Activated CD4-positive, alpha-beta memory T cell treated with anti-CD3 and anti-CD28 coated beads, Interleukin-2, amount 10 ng/mL, durations not matched to agents 7 days and 5 days (primary cell): Measurements from ENCODE around the gene PSMA7. TPM values are rescaled to one million over a fixed set of nuclear protein-coding genes. Genes with fewer than 3 reads are reported as not detected.
"Not testable (repeated sequence)": the region's sequence is repeated elsewhere in the genome, so short reads cannot be mapped to it uniquely, and the experiment has no call there.

Experiments
- CTCF ChIA-PET: fragments of 350-600 bp; sonication (Branson Sonifier 250); formaldehyde crosslinking; loops from one replicate; lab custom pipeline; 2021; ENCODE audit warnings: antibody characterized with exemption, inconsistent platforms; lab: Charles Lee
- POLR2A ChIA-PET: fragments of 350-600 bp; sonication (Branson Sonifier 250); formaldehyde crosslinking; loops from one replicate; lab custom pipeline; 2021; ENCODE audit warnings: antibody characterized with exemption; lab: Charles Lee
- DNase-seq: peaks from one replicate; pipeline ENCODE4 v3.0.0-alpha.2; 2020
- H3K27ac Mint-ChIP-seq: one replicate; pipeline ENCODE4 v1.8.0; 2021; ENCODE audit warnings: mild to moderate bottlenecking, mixed read lengths
- H3K27me3 Mint-ChIP-seq: one replicate; pipeline ENCODE4 v1.8.0; 2021; ENCODE audit warnings: mixed read lengths
- H3K36me3 Mint-ChIP-seq: one replicate; pipeline ENCODE4 v1.8.0; 2021; ENCODE audit warnings: low read depth, mixed read lengths
- H3K4me1 Mint-ChIP-seq: one replicate; pipeline ENCODE4 v1.8.0; 2021; ENCODE audit warnings: mixed read lengths
- H3K4me3 Mint-ChIP-seq: one replicate; pipeline ENCODE4 v1.8.0; 2021; ENCODE audit warnings: mild to moderate bottlenecking, mixed read lengths
- H3K9me3 Mint-ChIP-seq: one replicate; pipeline ENCODE4 v1.8.0; 2021; ENCODE audit warnings: mixed read lengths
- total RNA-seq, 2 experiments: library from RNA; stranded (reverse); gene quantifications; one replicate each; pipeline ENCODE4 v1.2.3, GENCODE V29; 2021

PSMA7 gene
- total RNA-seq, 2 experiments from 2014 or later: 243 to 246 TPM

DNA sequence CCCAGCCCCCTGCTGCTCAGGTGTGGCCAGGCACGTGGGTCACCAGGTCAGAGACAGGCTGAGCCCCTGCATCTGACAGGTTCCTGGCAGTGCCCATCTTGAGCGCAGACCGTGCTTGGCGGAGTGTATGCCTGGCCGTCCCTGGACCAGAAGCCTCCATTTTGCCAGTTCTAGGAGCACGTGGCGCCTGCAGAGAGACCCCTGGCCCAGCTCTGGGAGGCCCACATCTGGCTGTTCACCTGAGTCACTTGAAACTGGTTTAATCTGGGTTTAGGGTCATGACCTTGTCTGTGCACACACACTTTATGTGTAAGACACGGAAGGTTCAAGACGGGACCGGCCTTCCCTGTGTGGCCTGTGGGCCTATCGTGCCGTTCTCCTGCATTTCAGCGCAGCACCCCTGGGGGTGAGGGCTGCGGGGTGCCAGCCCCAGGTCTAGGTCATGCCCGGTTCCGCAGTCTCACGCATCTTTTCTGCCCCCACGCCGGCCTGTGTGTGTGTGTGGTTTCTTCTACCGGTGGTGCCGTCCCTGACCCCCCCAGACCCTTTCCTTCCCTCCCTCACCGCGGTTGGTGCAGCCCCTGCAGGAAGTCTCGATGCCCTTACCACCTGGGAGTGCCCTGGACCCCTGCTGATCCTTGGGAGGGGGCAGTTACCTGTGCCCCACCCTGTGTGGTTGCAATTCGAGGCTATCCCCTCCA is 14.3 kb upstream of the PSMA7 start:
- H3K36me3 Mint-ChIP-seq: peaks cover 50% of the 10 kb centered on the region

DNA sequence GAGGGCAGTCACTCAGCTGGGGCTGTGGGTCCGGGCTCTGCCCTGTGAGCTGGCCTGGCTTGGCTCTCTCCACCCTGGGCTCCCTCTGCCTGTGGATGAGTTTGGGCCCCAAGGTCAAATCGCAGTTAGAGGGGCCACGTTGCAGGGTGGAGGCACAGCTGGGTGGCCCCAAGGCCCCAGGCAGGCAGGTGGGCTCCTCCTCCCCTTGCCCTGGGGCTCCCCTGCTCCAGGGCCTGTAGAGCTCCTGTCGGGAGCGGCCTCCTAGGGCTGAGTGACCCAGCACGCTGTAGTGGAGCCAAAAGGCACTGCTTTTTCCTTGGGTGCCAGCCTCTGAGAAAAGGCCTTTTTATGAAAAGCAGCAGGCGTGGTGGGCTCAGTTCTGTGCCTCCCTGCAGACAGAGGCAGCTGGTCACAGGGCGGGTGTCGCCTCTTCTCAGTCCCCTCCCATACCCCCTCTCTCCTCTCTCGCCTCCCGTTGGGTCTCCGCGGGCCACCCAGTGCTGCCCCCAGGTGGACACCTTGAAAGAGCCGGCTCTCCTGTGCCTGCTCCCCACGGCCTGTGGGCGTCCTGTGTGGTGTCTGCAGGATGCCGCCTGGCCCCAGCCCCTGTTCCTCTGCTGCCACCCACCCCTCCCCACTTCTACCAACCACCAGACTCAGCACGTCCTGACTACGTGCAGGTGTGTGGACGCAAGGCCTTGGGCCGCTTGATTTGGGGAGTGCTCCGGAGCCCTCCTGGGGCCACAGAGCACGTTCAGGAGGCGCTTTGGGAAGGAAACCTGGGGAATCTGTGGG is 13.6 kb upstream of the PSMA7 start:
- ChIA-PET CTCF (interaction anchor here (0.8 kb wide), 1 partner anchor 97 kb away, joined by 3 read pairs; no protein-coding TSS in a partner anchor), POLR2A (interaction anchor here (0.7 kb wide), 1 partner anchor 90 kb away, joined by 3 read pairs; no protein-coding TSS in a partner anchor)
- Mint-ChIP-seq H3K4me1 (peaks cover 21% of the 10 kb centered on the region), H3K9me3 (peaks cover 17% of the 10 kb centered on the region), H3K27me3 (no peaks in the 10 kb centered on the region), H3K36me3 (peaks cover 54% of the 10 kb centered on the region), H3K27ac (no peak overlapping the region), H3K4me3 (no peak overlapping the region)
- DNase-seq: peak; percentile 72

More for the DNA sequence above, 14.3 kb upstream of the PSMA7 start:
- no peak for DNase-seq
- POLR2A ChIA-PET: no interaction called here
- Mint-ChIP-seq H3K4me3 (no peak overlapping the region), H3K27me3 (no peaks in the 10 kb centered on the region), H3K4me1 (peaks cover 21% of the 10 kb centered on the region), H3K27ac (no peak overlapping the region), H3K9me3 (peaks cover 14% of the 10 kb centered on the region)
- CTCF ChIA-PET: no interaction called here

DNA sequence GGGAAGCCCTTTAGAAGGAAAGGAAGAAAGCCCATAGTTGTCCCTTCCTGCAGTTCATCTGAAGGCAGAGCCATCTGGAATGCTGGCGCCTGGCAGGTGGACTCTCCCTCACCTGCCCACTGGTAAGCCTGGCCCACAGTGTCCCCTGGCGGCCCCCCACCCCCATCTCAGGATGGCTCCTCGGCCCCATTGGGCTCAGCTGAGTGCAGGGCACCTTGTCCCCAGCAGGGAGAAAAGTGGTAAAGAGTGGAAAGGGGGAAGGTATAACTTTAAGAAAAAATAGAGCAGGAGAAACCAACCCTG is 13.0 kb upstream of the PSMA7 start:
- peaks cover 53% of the 10 kb centered on the region for H3K36me3 Mint-ChIP-seq
- no peak overlapping the region for H3K27ac Mint-ChIP-seq
- no peaks in the 10 kb centered on the region for H3K27me3 Mint-ChIP-seq
- CTCF ChIA-PET: interaction anchor here (0.8 kb wide), 1 partner anchor 96 kb away, joined by 3 read pairs; no protein-coding TSS in a partner anchor
- H3K4me1 Mint-ChIP-seq: peaks cover 21% of the 10 kb centered on the region
- POLR2A ChIA-PET: interaction anchor here (0.7 kb wide), 1 partner anchor 90 kb away, joined by 3 read pairs; no protein-coding TSS in a partner anchor
- no peak for DNase-seq
- no peak overlapping the region for H3K4me3 Mint-ChIP-seq
- peaks cover 17% of the 10 kb centered on the region for H3K9me3 Mint-ChIP-seq

DNA sequence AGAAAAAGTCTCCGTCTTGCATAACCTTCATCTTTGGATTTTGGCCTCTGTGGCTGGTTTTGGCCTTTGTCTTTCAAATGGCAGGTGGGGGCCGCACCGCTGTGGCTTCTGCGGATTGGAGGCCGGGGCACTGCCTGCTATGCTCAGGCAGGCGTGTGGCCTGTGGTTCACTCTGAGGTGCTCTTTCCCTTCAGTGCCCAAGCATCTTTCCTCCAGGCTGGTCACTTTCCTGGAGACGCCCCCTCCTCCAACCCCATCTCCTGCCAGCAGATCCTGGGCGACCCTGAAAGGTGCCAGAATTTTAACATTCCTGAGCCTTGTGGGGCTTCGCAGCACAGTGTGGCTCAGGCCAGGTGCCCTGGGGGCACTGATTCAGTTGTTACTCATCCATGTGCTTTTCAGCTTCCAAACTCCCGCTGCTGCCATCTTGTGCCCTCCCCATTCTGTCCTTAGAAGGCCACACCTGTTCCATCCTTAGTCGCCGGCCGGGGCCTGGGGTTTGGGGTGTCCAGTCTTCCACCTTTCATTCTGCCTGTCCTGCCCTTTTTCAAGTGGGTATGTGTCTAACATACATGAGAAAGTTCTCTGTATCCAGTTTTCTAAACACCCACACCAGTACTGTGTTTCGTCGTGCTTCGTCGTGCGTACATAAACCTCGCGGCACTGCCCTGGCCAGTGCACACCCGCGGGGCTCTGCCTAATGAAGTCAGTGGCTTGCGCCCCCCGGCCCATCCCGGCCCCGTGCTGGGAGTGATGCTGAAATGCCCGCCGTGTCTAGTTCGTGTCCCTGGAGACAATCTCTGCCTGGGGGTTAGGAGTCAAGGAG is 12.4 kb upstream of the PSMA7 start:
- H3K27me3 Mint-ChIP-seq: no peaks in the 10 kb centered on the region
- H3K4me3 Mint-ChIP-seq: no peak overlapping the region
- peaks cover 17% of the 10 kb centered on the region for H3K9me3 Mint-ChIP-seq
- POLR2A ChIA-PET: interaction anchor here (0.7 kb wide), 1 partner anchor 89 kb away, joined by 3 read pairs; no protein-coding TSS in a partner anchor
- peaks cover 49% of the 10 kb centered on the region for H3K36me3 Mint-ChIP-seq
- no peak for DNase-seq
- H3K4me1 Mint-ChIP-seq: peaks cover 19% of the 10 kb centered on the region
- CTCF ChIA-PET: no interaction called here
- H3K27ac Mint-ChIP-seq: no peak overlapping the region

DNA sequence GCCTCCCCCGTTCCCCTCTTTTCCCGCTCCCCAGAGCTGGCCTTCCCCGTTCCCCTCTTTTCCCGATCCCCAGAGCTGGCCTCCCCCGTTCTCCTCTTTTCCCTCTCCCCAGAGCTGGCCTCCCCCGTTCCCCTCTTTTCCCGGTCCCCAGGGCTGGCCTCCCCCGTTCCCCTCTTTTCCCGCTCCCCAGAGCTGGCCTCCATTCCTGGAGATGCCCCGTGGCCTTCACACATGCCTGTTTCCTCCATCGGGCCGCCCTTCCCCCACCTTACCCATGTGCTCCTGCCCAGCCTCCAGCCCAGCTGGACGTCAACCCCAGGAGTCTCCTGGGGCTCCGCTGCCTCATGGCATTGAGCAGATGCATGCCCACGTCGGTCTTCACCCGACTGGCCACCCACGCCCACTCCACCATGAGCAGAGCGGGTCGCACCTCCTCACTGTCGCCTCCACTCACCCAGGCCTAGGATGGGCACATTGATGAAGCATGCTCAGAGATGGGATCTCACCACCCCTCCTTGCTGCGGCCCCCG is 8.7 kb upstream of the PSMA7 start:
- Mint-ChIP-seq H3K9me3 (peaks cover 17% of the 10 kb centered on the region), H3K27me3 (no peaks in the 10 kb centered on the region), H3K4me1 (peaks cover 4% of the 10 kb centered on the region), H3K4me3 (no peak overlapping the region), H3K27ac (no peak overlapping the region), H3K36me3 (peaks cover 43% of the 10 kb centered on the region)
- no peak for DNase-seq
- ChIA-PET POLR2A (no interaction called here), CTCF (no interaction called here)

DNA sequence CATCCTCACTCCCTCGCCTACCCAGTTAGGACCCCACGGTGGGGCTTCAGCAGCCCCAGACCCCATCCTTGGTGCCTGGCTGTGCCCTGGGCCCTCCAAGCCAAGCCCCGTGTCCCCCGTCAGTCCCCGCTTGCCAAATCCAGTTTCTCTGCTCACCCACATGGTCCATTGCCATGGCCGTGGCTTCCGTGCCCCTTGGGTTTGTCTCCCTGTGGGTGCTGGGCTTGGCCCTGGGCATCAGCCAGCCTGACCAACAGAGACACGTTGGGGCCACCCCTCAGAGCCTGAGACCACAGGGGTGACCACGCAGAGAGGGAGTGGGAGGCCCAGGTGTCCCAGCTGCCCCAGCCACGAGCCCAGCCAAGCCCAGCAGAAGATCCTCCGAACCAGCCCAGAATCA is 8.0 kb upstream of the PSMA7 start:
- Mint-ChIP-seq H3K27ac (no peak overlapping the region), H3K27me3 (no peaks in the 10 kb centered on the region), H3K4me1 (peaks cover 5% of the 10 kb centered on the region), H3K9me3 (peaks cover 17% of the 10 kb centered on the region), H3K36me3 (peaks cover 43% of the 10 kb centered on the region), H3K4me3 (no peak overlapping the region)
- CTCF ChIA-PET: no interaction called here
- DNase-seq: no peak
- POLR2A ChIA-PET: no interaction called here

DNA sequence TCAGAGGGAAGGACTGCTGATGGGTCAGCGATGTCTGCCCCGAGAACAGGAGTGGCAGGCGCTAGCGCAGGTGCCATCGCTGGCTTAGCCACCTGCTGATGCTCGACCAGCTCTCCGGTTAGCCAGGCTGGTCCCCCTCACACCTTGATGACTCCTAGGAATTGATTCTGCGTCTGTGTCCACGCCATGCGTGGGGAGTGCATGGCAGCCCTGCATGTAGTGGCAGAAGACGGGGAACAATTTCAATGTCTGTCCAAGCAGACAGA is 7.0 kb upstream of the PSMA7 start:
- peaks cover 17% of the 10 kb centered on the region for H3K9me3 Mint-ChIP-seq
- H3K36me3 Mint-ChIP-seq: peaks cover 38% of the 10 kb centered on the region
- ChIA-PET CTCF (no interaction called here), POLR2A (no interaction called here)
- H3K27me3 Mint-ChIP-seq: no peaks in the 10 kb centered on the region
- DNase-seq: no peak
- peaks cover 15% of the 10 kb centered on the region for H3K4me1 Mint-ChIP-seq
- no peak overlapping the region for H3K4me3 Mint-ChIP-seq
- H3K27ac Mint-ChIP-seq: no peak overlapping the region

DNA sequence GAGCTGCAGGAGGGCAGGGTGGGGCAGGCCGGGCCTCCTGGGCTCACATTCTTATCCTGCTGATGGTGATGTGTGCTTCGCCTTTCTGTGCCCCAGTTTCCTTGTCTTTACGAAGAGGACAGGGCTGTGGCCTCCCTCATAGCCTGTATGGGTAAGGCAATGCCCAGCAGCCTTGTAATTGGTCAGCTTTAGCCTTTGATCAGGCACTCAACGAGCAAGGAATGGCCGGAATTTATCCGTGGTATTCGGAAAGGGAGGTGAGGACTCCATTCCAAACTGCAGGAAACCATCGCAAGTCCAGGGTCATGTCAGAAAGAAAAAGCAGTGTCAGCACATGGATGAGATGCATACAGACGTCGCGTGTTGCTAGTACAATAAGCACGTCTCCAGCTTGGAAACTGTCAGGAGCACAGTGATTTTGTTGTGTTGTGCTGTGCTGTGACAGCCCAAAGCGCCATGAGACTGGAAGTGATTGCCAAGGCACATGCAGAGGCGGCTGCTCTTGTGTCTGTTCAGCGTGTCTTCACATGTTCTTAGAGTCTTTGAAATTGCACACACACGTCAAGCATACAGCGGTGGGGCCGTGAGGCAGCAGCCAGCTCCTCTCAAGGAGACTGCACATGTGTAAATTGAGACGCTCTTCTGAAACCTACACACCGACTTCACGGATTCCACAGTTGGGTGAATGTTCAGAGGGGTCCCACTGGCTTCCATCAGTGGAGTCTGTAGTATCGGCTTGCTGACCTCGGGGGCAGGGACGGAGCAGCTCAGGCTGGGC is 6.5 kb upstream of the PSMA7 start:
- DNase-seq: no peak
- H3K4me3 Mint-ChIP-seq: no peak overlapping the region
- H3K4me1 Mint-ChIP-seq: peaks cover 20% of the 10 kb centered on the region
- H3K27me3 Mint-ChIP-seq: no peaks in the 10 kb centered on the region
- H3K36me3 Mint-ChIP-seq: peaks cover 38% of the 10 kb centered on the region
- POLR2A ChIA-PET: no interaction called here
- peaks cover 17% of the 10 kb centered on the region for H3K9me3 Mint-ChIP-seq
- CTCF ChIA-PET: no interaction called here
- no peak overlapping the region for H3K27ac Mint-ChIP-seq

DNA sequence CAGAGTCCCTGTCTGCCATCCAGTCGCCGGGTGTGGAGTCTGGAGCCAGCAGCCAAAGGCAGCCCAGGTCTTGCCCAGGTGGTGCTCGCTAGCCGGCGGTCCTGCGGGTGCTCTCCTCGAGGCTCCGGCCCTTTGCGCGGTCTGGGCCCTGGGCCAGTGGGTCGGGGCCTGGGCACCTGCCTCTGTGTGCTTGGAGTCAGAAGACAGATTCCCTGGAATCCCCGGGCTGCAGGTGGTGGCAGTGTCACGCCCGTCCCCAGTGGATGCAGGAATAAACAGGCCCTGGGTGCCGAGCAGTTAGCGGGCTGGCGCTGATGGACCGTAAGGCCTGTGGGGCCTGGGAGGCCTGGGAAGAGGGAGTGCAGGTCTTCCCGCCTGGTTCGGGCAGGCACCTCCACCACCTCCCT is 5.7 kb upstream of the PSMA7 start:
- H3K4me3 Mint-ChIP-seq: no peak overlapping the region
- CTCF ChIA-PET: no interaction called here
- no peaks in the 10 kb centered on the region for H3K27me3 Mint-ChIP-seq
- DNase-seq: no peak
- POLR2A ChIA-PET: no interaction called here
- H3K9me3 Mint-ChIP-seq: peaks cover 14% of the 10 kb centered on the region
- peaks cover 24% of the 10 kb centered on the region for H3K4me1 Mint-ChIP-seq
- H3K27ac Mint-ChIP-seq: no peak overlapping the region
- H3K36me3 Mint-ChIP-seq: peaks cover 33% of the 10 kb centered on the region

DNA sequence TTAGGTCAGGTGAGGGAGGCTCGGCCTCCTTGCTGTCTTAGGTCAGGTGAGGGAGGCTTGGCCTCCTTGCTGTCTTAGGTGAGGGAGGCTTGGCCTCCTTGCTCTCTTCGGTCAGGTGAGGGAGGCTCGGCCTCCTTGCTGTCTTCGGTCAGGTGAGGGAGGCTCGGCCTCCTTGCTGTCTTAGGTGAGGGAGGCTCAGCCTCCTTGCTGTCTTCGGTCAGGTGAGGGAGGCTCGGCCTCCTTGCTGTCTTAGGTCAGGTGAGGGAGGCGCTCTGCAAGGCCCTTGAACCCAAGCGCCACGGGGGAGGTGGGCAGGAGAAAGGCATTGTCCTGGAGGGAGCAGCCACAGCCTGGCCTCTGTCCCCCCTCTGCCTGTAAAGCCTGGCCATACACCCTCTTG is 5.2 kb upstream of the PSMA7 start:
- H3K9me3 Mint-ChIP-seq, CTCF ChIA-PET, H3K27me3 Mint-ChIP-seq, POLR2A ChIA-PET, H3K4me3 Mint-ChIP-seq, H3K27ac Mint-ChIP-seq, DNase-seq: not testable (repeated sequence)
- Mint-ChIP-seq H3K36me3 (peaks cover 27% of the 10 kb centered on the region), H3K4me1 (peaks cover 24% of the 10 kb centered on the region)

DNA sequence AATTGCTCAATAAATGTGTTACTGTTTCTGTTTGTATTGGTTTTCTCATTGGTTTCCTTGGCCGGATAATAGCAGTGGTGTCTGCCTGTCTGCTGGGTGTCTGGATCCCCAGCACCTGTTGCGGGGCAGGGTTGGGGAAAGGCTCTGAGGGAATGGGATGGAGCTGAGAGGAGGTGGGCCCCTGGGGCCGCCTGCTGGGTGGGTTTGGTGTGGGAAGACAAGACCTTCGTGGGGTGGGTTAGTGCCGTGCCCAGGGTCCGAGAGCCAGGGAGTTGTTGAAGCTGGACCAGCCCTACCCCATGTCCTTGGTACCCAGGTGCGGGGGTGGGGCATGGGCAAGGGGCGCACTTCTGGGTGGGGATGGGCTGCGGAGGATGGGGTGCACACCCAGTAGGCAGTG is 4.3 kb upstream of the PSMA7 start:
- ChIA-PET POLR2A (no interaction called here), CTCF (no interaction called here)
- Mint-ChIP-seq H3K9me3 (peaks cover 3% of the 10 kb centered on the region), H3K27ac (no peak overlapping the region), H3K4me1 (peaks cover 24% of the 10 kb centered on the region), H3K27me3 (no peaks in the 10 kb centered on the region), H3K4me3 (no peak overlapping the region), H3K36me3 (peaks cover 19% of the 10 kb centered on the region)
- no peak for DNase-seq

DNA sequence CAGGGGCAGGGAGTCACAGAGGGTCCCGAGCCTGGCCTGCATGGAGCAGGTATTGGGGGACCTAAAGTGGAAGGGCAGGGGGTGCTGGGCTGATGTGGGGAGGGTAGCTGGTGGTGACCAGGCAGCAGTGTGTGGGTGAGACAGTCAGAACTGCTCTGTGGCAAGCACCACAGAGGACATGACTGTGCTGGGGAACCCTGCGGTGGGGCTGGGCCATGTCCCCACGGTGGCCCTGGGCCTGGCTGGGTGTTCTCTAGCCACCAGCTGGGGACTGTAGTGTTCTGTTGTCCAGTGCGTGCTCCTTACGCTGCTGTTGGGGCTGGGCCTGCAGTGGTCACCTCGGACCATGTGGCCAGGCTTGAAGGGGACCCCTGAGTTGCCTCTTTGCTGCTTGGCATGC is 3.9 kb upstream of the PSMA7 start:
- no peaks in the 10 kb centered on the region for H3K27me3 Mint-ChIP-seq
- ChIA-PET CTCF (no interaction called here), POLR2A (no interaction called here)
- no peak overlapping the region for H3K4me3 Mint-ChIP-seq
- no peak overlapping the region for H3K27ac Mint-ChIP-seq
- H3K4me1 Mint-ChIP-seq: peaks cover 26% of the 10 kb centered on the region
- H3K36me3 Mint-ChIP-seq: peaks cover 15% of the 10 kb centered on the region
- DNase-seq: no peak
- H3K9me3 Mint-ChIP-seq: no peaks in the 10 kb centered on the region
